Neuron (in vitro differentiated cells): ENCODE measurements around the gene VOPP1.
"Not testable (repeated sequence)": the region's sequence is repeated elsewhere in the genome, so short reads cannot be mapped to it uniquely, and the experiment has no call there.

Experiments
- H2AFZ ChIP-seq: one replicate; pipeline ENCODE4 v1.6.1; 2013; ENCODE audit warnings: low read depth, mild to moderate bottlenecking, inconsistent platforms, low read length, moderate library complexity
- H3K27me3 ChIP-seq: one replicate; pipeline ENCODE4 v1.6.1; 2013; ENCODE audit warnings: low read length; ENCODE audit not compliant: insufficient read depth
- H3K36me3 ChIP-seq: one replicate; pipeline ENCODE4 v1.6.1; 2013; ENCODE audit warnings: low read length; ENCODE audit not compliant: insufficient read depth
- H3K4me1 ChIP-seq: one replicate; pipeline ENCODE4 v1.6.1; 2013; ENCODE audit warnings: low read length; ENCODE audit not compliant: insufficient read depth
- H3K4me3 ChIP-seq: 2 replicates; pipeline ENCODE4 v1.5.1; 2013; ENCODE audit warnings: mild to moderate bottlenecking, low read length, moderate library complexity
- H3K9me3 ChIP-seq: one replicate; pipeline ENCODE4 v1.6.1; 2013; ENCODE audit warnings: low read length

The VOPP1 gene

GRCh38 chr7:55517191-55517633, 55.1 kb downstream of the VOPP1 start:
- H3K36me3 ChIP-seq = peaks cover 32% of the 10 kb centered on the region

GRCh38 chr7:55516409-55516808, 55.9 kb downstream of the VOPP1 start:
- Histone ChIP-seq H2AFZ (no peak overlapping the region), H3K36me3 (peaks cover 32% of the 10 kb centered on the region), H3K4me3 (no peak overlapping the region), H3K4me1 (peaks cover 11% of the 10 kb centered on the region), H3K9me3 (no peaks in the 10 kb centered on the region), H3K27me3 (no peaks in the 10 kb centered on the region)

More at GRCh38 chr7:55517191-55517633, 55.1 kb downstream of the VOPP1 start:
- no peaks in the 10 kb centered on the region for H3K9me3 ChIP-seq
- peaks cover 11% of the 10 kb centered on the region for H3K4me1 ChIP-seq
- no peak overlapping the region for H3K4me3 ChIP-seq
- H2AFZ ChIP-seq = no peak overlapping the region
- H3K27me3 ChIP-seq = no peaks in the 10 kb centered on the region

- Histone ChIP-seq H3K27me3 (no peaks in the 10 kb centered on the region), H3K36me3 (peaks cover 32% of the 10 kb centered on the region), H2AFZ (no peak overlapping the region), H3K4me3 (no peak overlapping the region), H3K9me3 (no peaks in the 10 kb centered on the region), H3K4me1 (peaks cover 11% of the 10 kb centered on the region)
These were observed 56.6 kb downstream of the VOPP1 start for GRCh38 chr7:55515569-55516279.

- Histone ChIP-seq H3K27me3 (no peaks in the 10 kb centered on the region), H3K36me3 (peaks cover 32% of the 10 kb centered on the region), H3K9me3 (no peaks in the 10 kb centered on the region), H3K4me3 (no peak overlapping the region), H2AFZ (no peak overlapping the region), H3K4me1 (peaks cover 11% of the 10 kb centered on the region)
These were observed 57.6 kb downstream of the VOPP1 start for GRCh38 chr7:55514546-55515265.

- Histone ChIP-seq H3K4me3 (no peak overlapping the region), H3K9me3 (no peaks in the 10 kb centered on the region), H2AFZ (no peak overlapping the region), H3K4me1 (peaks cover 2% of the 10 kb centered on the region), H3K27me3 (no peaks in the 10 kb centered on the region), H3K36me3 (peaks cover 32% of the 10 kb centered on the region)
These were observed 58.4 kb downstream of the VOPP1 start for GRCh38 chr7:55513868-55514267.

GRCh38 chr7:55512635-55513191, 59.6 kb downstream of the VOPP1 start:
- peaks cover 21% of the 10 kb centered on the region for H3K36me3 ChIP-seq
- H3K27me3 ChIP-seq = no peaks in the 10 kb centered on the region
- no peak overlapping the region for H3K4me3 ChIP-seq
- H3K9me3 ChIP-seq = no peaks in the 10 kb centered on the region
- no peaks in the 10 kb centered on the region for H3K4me1 ChIP-seq
- H2AFZ ChIP-seq = no peak overlapping the region

- Histone ChIP-seq H3K27me3 (no peaks in the 10 kb centered on the region), H2AFZ (no peak overlapping the region), H3K9me3 (no peaks in the 10 kb centered on the region), H3K36me3 (peaks cover 12% of the 10 kb centered on the region), H3K4me1 (no peaks in the 10 kb centered on the region), H3K4me3 (no peak overlapping the region)
These were observed 61.7 kb downstream of the VOPP1 start for GRCh38 chr7:55510621-55511020.

- H2AFZ ChIP-seq, H3K4me3 ChIP-seq, H3K27me3 ChIP-seq, H3K36me3 ChIP-seq, H3K9me3 ChIP-seq, H3K4me1 ChIP-seq: not testable (repeated sequence)
These were observed 62.1 kb downstream of the VOPP1 start for GRCh38 chr7:55510206-55510605.

- Histone ChIP-seq H3K36me3 (peaks cover 2% of the 10 kb centered on the region), H3K9me3 (no peaks in the 10 kb centered on the region), H3K4me1 (no peaks in the 10 kb centered on the region), H3K27me3 (no peaks in the 10 kb centered on the region), H3K4me3 (no peak overlapping the region), H2AFZ (no peak overlapping the region)
These were observed 63.0 kb downstream of the VOPP1 start for GRCh38 chr7:55509322-55509721.

GRCh38 chr7:55508221-55509011, 63.9 kb downstream of the VOPP1 start:
- Histone ChIP-seq H3K4me3 (no peak overlapping the region), H2AFZ (no peak overlapping the region), H3K9me3 (no peaks in the 10 kb centered on the region), H3K27me3 (no peaks in the 10 kb centered on the region), H3K36me3 (no peaks in the 10 kb centered on the region), H3K4me1 (no peaks in the 10 kb centered on the region)

GRCh38 chr7:55507743-55508142, 64.6 kb downstream of the VOPP1 start:
- H3K27me3 ChIP-seq = no peaks in the 10 kb centered on the region
- no peak overlapping the region for H2AFZ ChIP-seq
- no peak overlapping the region for H3K4me3 ChIP-seq
- no peaks in the 10 kb centered on the region for H3K36me3 ChIP-seq
- no peaks in the 10 kb centered on the region for H3K9me3 ChIP-seq
- H3K4me1 ChIP-seq = peaks cover 2% of the 10 kb centered on the region

- Histone ChIP-seq H2AFZ (no peak overlapping the region), H3K4me3 (no peak overlapping the region), H3K27me3 (no peaks in the 10 kb centered on the region), H3K4me1 (peaks cover 11% of the 10 kb centered on the region), H3K36me3 (no peaks in the 10 kb centered on the region), H3K9me3 (no peaks in the 10 kb centered on the region)
These were observed 67.2 kb downstream of the VOPP1 start for GRCh38 chr7:55504967-55505658.
